NCI-H187 treated with DMSO at 0.1 percent for 48 hours (cell line): Measurements from ENCODE around the gene ACLY.
A peak's percentile ranks its signal among the peaks of the same experiment; 100 is the strongest.
"Not testable (repeated sequence)": the region's sequence is repeated elsewhere in the genome, so short reads cannot be mapped to it uniquely, and the experiment has no call there.

Experiments
- DNase-seq: peaks from one replicate; lab custom pipeline; 2025; lab: John Stamatoyannopoulos, UW

Gene ACLY

DNA sequence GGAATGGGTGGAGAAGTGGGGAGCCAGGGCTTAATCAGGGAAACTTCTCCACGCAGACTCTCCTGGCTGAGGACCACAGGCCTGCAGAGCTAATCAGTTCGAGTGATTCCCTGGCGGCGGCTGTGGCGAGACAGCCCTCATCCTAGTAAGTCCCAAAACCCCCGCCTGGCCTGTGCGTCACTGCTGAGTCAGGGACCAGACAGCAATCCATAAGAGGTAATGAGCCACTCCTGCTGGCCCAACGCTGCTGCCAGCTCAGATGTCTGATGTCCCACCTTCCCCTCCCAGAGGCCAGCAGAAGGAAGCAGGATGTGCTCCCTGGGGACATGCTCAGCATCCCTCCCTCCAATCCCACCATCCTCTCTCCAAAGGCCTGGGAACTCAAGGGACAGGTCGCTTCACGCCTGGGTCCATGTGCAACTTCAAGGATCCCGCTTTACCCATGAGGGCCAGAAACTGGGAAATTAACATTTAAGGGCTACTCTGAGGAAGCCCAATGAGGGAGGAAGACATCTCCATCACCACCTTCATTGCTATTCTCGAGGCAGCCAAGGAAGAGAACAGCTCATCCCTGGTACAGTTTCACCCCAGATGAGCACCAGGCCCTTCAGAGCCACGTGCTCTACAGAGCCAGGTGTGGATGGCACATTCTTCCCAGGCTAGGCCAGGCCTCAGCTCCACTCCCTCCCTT lies 7.9 kb downstream of the ACLY start:
- no peak for DNase-seq

DNA sequence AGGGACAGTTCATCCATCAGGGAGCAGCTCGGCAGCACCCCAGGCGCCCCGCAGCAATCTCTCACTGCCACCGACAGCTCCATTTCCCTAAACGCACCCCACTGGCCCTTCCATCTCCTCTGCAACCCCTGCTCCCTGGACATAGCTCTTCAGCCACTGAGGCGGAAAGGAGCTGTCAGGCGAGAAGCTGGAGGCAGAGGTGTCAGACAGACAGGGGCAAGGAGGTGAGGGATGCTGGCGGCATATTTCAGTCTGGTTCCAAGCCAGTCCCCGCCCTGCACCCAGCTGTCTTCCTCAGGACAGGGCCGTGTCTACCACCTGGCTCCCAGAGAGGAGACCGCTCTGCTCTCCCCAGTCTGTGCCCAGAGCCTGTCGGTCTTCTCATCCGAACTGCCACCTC lies 9.7 kb downstream of the ACLY start:
- DNase-seq, result no peak

- no peak for DNase-seq
Measured at GRCh38 chr17:41907633-41908539, 10.9 kb downstream of the ACLY start.

- peak; percentile 61 for DNase-seq
Measured at GRCh38 chr17:41907185-41907556, 11.6 kb downstream of the ACLY start.

DNA sequence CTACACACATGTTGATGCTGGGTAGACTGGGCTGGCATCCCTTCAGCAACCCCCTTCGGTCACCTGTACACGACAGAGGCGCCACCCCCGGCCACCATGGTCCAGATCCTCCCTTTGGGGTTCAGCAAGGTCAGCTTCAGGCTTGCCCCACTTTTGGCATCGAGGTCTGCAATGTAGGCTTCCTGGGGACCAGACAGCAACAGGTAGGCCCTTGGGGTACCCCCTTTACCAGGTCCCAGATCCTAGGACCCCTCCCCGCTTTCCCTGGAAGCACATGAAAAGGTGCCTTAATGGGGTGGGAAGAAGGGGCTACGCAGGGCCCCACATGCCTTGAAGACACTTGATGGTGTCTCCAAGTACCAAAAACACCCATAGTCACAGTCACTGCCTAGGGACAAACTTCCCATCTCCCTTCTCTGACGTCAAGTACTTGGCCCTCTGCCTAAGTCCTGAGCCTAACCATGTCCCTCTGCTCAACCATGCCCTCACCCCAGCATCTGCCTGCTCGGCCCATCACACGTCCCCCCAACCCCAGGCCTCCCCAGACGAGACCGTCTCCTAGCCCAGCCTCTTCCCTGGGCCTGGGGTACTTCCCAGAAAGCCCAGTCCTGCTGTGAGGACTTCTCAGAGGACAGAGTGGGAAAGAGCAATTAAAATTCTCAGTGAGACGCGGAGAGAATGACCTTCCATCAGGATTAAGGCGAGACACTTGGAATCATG lies 12.1 kb downstream of the ACLY start:
- no peak for DNase-seq

- DNase-seq, result no peak
Measured at GRCh38 chr17:41905172-41905571, 13.6 kb downstream of the ACLY start.

- no peak for DNase-seq
Measured at GRCh38 chr17:41904242-41904841, 14.4 kb downstream of the ACLY start.

- no peak for DNase-seq
Measured at GRCh38 chr17:41901646-41902045, 17.1 kb downstream of the ACLY start.

DNA sequence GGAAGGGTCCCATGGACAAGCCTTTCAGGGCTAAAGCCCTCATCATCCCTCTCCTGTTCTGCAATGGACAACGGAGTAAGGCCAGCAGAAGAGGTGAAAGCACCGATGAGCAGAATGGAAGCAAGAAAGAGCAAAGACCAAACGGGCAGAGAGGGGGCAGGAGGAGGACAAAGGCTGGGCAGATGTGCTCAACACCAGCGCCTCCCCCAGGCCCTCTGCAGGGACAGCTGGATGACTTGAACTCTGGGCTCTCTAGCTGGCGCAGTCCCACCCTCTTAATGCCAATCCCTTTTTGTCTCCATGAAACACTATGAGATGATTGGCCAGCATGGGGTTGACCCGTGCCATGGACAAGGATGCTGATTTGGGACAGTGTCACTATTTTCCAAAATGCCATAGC lies 22.0 kb downstream of the ACLY start:
- DNase-seq, result no peak

DNA sequence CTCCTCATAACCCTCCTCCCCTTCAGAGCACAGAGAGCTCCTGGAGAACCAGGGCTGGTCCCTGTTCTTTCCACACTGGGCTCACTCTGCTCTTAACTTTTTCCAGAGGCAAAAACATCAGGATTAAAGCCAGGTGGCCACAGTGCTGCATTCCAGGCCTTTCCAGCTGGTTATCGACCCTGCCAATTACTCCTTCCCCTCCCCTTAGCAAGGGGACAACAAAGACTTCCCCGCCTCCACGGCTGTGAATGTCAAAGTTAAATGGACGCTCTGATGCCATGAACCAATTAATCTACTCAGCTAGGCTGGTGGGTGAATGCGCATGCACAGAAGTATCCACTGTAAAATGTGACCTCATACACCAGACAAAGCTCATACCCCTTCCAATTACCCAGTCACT lies 23.1 kb downstream of the ACLY start:
- DNase-seq, result no peak

GRCh38 chr17:41894791-41895331 lies 23.9 kb downstream of the ACLY start:
- DNase-seq, result no peak

DNA sequence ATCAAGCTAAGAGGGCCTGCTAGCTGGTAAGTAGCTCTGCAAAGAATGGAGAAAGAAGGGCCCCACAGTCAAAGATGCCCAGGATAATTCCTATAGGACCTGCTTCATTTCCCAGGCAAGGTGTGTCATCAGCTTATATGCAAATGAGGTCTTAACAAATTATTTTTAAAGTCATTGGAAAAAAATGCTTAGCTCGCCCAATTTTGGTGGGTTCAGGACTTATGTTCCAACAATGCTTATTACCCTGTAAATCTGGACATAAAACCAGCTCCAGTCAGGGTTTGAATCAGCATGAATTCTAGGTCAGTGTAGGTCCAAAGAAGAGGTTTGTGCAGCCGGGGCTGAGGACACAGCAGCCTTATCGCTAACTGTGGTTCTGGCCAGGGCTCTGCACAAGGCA lies 25.4 kb downstream of the ACLY start:
- no peak for DNase-seq

GRCh38 chr17:41892021-41892376 lies 26.8 kb downstream of the ACLY start:
- no peak for DNase-seq

- DNase-seq, result no peak
Measured at GRCh38 chr17:41891135-41892020, 27.4 kb downstream of the ACLY start.

- DNase-seq, result no peak
Measured at GRCh38 chr17:41888332-41888965, 30.3 kb downstream of the ACLY start.

- DNase-seq, result no peak
Measured at GRCh38 chr17:41885733-41886132, 33.0 kb downstream of the ACLY start.

DNA sequence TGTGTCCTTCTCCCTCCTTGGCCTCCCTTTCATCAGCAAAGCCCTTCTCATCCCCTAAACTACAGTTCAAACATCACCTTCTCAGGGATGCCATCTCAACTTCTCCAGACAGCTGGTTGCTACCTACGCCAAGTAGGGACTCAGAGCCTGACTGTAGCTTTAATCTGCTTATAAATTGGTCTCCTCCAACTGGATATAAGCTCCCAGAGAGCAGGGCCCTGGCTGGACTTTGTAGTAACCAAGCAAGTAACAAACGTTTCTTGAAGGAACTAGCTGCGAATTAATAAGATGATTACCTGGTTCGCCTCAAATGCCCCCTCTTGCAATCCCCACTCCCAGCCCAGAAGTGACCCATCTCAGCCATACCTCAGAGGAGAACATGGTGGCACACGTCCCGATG lies 36.0 kb downstream of the ACLY start:
- DNase-seq, result no peak

GRCh38 chr17:41880130-41880529 lies 38.6 kb downstream of the ACLY start:
- DNase-seq, result no peak

GRCh38 chr17:41874293-41874670 lies 44.5 kb downstream of the ACLY start:
- DNase-seq, result not testable (repeated sequence)

DNA sequence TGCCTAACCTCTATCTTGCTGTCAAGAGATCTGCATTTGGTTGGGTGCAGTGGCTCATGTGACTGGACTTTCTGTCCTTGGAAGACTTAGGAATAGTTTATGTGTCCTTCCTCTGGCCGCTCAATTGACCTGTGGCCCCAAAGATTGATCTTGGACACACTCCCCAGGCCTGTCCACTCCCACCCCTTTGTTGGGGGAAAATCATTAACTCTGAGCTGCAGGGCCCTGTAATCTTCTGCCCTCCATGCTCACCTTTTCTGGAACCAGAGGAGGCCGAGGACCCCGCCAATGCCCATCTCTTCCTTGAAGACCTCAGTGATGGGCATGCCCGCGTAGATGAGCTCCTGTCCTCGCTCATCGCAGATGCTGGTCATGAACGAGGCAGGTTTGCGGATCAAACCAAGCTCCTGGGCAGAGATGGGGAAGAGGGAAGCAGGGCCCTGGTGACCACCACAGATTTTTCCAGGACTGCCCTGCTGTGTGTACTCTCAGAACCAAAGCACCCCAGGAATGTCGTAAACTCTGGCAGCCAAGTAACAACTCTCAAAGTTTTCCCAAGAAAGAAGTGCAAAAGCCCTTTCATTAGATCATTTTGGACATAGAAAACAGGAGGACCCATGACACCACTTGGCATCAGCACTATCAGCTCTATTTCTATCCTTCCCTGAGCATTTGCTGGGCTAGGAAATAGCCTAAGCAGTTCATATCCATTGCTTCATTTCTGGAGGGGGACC lies 45.0 kb downstream of the ACLY start:
- no peak for DNase-seq
